Thyroid gland (tissue), 4 donors: ENCODE data around the gene BUB1B. TPM values are rescaled to one million over a fixed set of nuclear protein-coding genes. Genes with fewer than 3 reads are reported as not detected.

Experiments
- DNase-seq, 2 donors: peaks; one replicate each; pipeline ENCODE4 v3.0.0-alpha.2; 2019
- H3K27ac ChIP-seq, 3 donors: fragments of 200-600 bp; sonication (generic); 1 replicate in 2 of 3; 2 replicates in 1 of 3; pipeline ENCODE4 v1.5.1; 2016 to 2019; ENCODE audit warnings: mild to moderate bottlenecking in 1 of 3, moderate library complexity in 1 of 3
- H3K27me3 ChIP-seq: fragments of 200-600 bp; sonication (generic); one replicate; pipeline ENCODE4 v1.5.1; 2019
- H3K36me3 ChIP-seq, 2 donors: fragments of 200-600 bp; sonication (generic); one replicate each; pipeline ENCODE4 v1.5.1; 2016 to 2019
- H3K4me1 ChIP-seq, 2 donors: fragments of 200-600 bp; sonication (generic); one replicate each; pipeline ENCODE4 v1.5.1; 2017 to 2019
- H3K4me3 ChIP-seq, 3 donors: fragments of 200-600 bp; sonication (generic); replicated peaks in 1 of 3; 1 replicate in 2 of 3; 2 replicates in 1 of 3; pipeline ENCODE4 v1.5.1; 2016; ENCODE audit warnings: mild to moderate bottlenecking in 1 of 3
- H3K9me3 ChIP-seq: fragments of 200-600 bp; sonication (generic); one replicate; pipeline ENCODE4 v1.5.1; 2017
- POLR2A ChIP-seq, 2 donors: fragments of 450-650 bp; IDR thresholded peaks; one replicate each; pipeline ENCODE4 v1.6.1; 2017; ENCODE audit warnings: antibody characterized with exemption in 2 of 2, mild to moderate bottlenecking in 2 of 2, moderate library complexity in 1 of 2
- WGBS, 2 donors: methylation state at CpG; one replicate each; pipeline ENCODE4 v1.1.5; 2017; 5-methylcytosine and 5-hydroxymethylcytosine counted together
- intact Hi-C: fragments of 100-400 bp; cut with DNase I; formaldehyde crosslinking; loops from one replicate; pipeline ENCODE4 v1.15.1; 2023
- total RNA-seq, 4 donors: library from RNA; depleted of rRNA; stranded (reverse); fragments of >200 nt; gene quantifications; one replicate each; pipeline ENCODE4 v1.2.3, GENCODE V29; 2016
- TF ChIP-seq, protein P1 (sequence below), 6 experiments: fragments of 200-600 bp in 3 of 6; fragments of 450-650 bp in 3 of 6; sonication (generic) in 3 of 6; IDR thresholded peaks; one replicate each; pipeline ENCODE4 v1.5.1; 2016 to 2019; ENCODE audit warnings: antibody characterized with exemption in 6 of 6, mild to moderate bottlenecking in 2 of 6, inconsistent platforms in 1 of 6, moderate library complexity in 1 of 6

Gene BUB1B
- total RNA-seq, 4 donors from 2014 or later, result 0.20 to 3.7 (median 1.4) TPM

- Histone ChIP-seq H3K27ac (no peak overlapping the region), H3K27me3 (no peaks in the 10 kb centered on the region), H3K4me1 (peaks cover 0 to 12% of the 10 kb centered on the region in 2 donors), H3K9me3 (no peaks in the 10 kb centered on the region), H3K36me3 (no peaks in the 10 kb centered on the region), H3K4me3 (no peak overlapping the region)
- intact Hi-C loops, result no loop called here
- WGBS, 2 donors, result 91 to 92% methylated on average over 7 of the region's 7 CpGs
- no peak for TF ChIP-seq POLR2A (IDR thresholded peaks at IDR 0.05)
- TF ChIP-seq, protein P1, sequence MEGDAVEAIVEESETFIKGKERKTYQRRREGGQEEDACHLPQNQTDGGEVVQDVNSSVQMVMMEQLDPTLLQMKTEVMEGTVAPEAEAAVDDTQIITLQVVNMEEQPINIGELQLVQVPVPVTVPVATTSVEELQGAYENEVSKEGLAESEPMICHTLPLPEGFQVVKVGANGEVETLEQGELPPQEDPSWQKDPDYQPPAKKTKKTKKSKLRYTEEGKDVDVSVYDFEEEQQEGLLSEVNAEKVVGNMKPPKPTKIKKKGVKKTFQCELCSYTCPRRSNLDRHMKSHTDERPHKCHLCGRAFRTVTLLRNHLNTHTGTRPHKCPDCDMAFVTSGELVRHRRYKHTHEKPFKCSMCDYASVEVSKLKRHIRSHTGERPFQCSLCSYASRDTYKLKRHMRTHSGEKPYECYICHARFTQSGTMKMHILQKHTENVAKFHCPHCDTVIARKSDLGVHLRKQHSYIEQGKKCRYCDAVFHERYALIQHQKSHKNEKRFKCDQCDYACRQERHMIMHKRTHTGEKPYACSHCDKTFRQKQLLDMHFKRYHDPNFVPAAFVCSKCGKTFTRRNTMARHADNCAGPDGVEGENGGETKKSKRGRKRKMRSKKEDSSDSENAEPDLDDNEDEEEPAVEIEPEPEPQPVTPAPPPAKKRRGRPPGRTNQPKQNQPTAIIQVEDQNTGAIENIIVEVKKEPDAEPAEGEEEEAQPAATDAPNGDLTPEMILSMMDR (IDR thresholded peaks at IDR 0.05), result no peak
- no peak for DNase-seq
Observed at GRCh38 chr15:40125950-40126349, 34.9 kb upstream of the BUB1B start.

DNA sequence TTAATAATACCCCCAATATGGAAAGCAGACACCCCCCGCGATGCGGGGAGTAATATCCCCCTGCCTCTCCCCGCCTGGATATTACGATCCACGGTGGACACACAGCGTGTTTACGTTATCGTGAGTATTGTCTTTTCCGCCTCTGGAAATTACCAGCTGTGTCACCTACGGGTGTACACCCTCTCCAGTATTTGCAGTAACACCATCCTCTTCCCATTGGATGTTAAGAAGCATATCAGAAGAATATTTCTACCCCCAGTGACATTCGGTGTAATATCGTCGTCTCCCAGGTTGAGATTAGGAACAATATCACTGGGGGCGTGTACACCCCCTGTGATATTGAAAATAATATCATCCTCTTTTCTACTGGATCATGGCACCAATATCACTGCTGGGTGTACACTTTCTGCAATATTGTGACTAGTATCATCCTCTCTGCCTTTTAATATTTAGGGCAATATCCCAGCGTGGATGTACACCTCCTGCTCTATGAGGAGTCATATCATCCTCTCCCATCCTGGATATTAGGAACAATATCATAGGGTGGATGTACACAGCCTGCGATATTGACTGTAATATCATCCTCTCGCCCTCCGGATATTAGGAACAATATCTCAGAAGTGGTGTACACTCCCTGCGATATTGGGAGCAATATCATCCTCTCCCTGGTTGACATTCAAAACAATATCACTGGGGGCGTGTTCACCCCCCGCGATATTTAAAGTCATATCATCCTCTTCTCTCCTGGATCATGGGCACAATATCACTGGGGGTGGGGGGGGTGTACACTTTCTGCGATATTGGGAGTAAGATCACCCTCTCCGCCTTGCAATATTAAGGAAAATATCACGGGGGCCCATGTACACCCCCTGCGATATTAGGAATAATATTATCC lies 31.9 kb upstream of the BUB1B start:
- TF ChIP-seq POLR2A (IDR thresholded peaks at IDR 0.05), result no peak
- TF ChIP-seq, protein P1 (IDR thresholded peaks at IDR 0.05), result no peak
- Histone ChIP-seq H3K27ac (no peak overlapping the region), H3K9me3 (no peaks in the 10 kb centered on the region), H3K36me3 (no peaks in the 10 kb centered on the region), H3K4me3 (no peak overlapping the region), H3K27me3 (no peaks in the 10 kb centered on the region), H3K4me1 (peaks cover 0 to 12% of the 10 kb centered on the region in 2 donors)
- no peak for DNase-seq
- intact Hi-C loops, result no loop called here
- 84 to 88% methylated on average over 27 of the region's 27 CpGs for WGBS, 2 donors

GRCh38 chr15:40130118-40130517 lies 30.8 kb upstream of the BUB1B start:
- no peak overlapping the region for H3K27ac ChIP-seq
- intact Hi-C loops, result no loop called here
- peaks cover 0 to 5% of the 10 kb centered on the region in 2 donors for H3K4me1 ChIP-seq
- DNase-seq, result no peak
- TF ChIP-seq POLR2A (IDR thresholded peaks at IDR 0.05), result no peak
- TF ChIP-seq, protein P1 (IDR thresholded peaks at IDR 0.05), result no peak
- 90 to 93% methylated on average over 5 of the region's 5 CpGs for WGBS, 2 donors
- H3K36me3 ChIP-seq, result no peaks in the 10 kb centered on the region
- H3K4me3 ChIP-seq, result no peak overlapping the region
- no peaks in the 10 kb centered on the region for H3K9me3 ChIP-seq
- H3K27me3 ChIP-seq, result no peaks in the 10 kb centered on the region

GRCh38 chr15:40130799-40131502 lies 29.9 kb upstream of the BUB1B start:
- WGBS, 2 donors, result 86 to 90% methylated on average over 19 of the region's 19 CpGs
- Histone ChIP-seq H3K36me3 (no peaks in the 10 kb centered on the region), H3K27me3 (no peaks in the 10 kb centered on the region), H3K4me1 (no peaks in the 10 kb centered on the region), H3K4me3 (no peak overlapping the region), H3K27ac (no peak overlapping the region), H3K9me3 (no peaks in the 10 kb centered on the region)
- intact Hi-C loops, result no loop called here
- TF ChIP-seq POLR2A (IDR thresholded peaks at IDR 0.05), result no peak
- TF ChIP-seq, protein P1 (IDR thresholded peaks at IDR 0.05), result no peak
- DNase-seq, result no peak

DNA sequence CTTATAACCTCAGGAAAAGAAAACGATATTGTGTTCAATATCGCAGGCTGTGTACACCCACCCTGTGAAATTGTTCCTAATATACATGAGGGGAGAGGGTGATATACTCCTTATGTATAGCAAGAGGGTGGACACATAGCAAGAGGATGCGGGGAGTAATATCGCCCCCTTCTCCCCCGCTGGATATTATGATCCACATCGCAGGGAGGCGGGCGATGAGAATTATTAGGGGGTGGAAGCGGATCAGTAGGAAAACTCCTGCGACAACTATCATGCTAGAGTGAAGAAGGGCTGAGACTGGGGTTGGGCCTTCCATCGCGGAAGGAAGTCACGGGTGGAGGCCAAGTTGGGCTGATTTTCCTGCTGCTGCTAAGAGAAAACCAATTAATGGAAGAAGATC lies 27.3 kb upstream of the BUB1B start:
- no peaks in the 10 kb centered on the region for H3K9me3 ChIP-seq
- no peaks in the 10 kb centered on the region for H3K4me1 ChIP-seq
- 91 to 92% methylated on average over 13 of the region's 13 CpGs for WGBS, 2 donors
- no peak overlapping the region for H3K27ac ChIP-seq
- no peak overlapping the region for H3K4me3 ChIP-seq
- H3K36me3 ChIP-seq, result no peaks in the 10 kb centered on the region
- no peaks in the 10 kb centered on the region for H3K27me3 ChIP-seq
- DNase-seq, result no peak
- intact Hi-C loops, result no loop called here
- TF ChIP-seq POLR2A (IDR thresholded peaks at IDR 0.05), result no peak
- TF ChIP-seq, protein P1 (IDR thresholded peaks at IDR 0.05), result no peak
